ENCODE data around the gene SBF1.
"Not testable (repeated sequence)": the region's sequence is repeated elsewhere in the genome, so short reads cannot be mapped to it uniquely, and the experiment has no call there.

The SBF1 gene

DNA sequence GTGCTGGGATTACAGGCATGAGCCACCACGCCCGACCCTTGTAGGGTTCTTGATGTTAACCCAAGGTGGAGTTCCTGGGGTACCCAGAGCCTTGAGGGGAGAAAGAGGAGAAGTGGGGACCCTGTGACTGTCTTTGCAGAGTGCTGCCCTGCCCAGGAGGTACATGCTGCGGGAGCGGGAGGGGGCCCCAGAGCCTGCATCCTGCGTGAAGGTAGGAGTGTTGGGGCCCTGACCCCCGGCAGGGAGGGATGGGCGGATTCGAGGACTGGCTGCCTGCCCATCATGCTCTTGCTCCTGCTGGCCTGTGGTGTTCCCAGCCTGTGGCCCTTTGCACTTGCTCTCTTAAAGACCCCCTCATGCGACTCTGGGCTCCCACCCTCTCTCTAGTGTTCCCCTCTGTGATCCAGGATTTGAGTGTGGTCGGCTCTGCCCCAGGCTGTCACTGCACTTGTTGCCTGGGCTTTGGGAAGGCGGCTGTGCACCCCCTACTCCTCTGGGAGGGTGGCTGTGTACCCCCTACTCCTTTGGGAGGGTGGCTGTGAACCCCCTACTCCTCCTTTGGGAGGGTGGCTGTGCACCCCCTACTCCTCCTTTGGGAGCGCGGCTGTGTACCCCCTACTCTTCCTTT is 46.1 kb upstream of the SBF1 start:
- TF ChIP-seq CTCF (conservative IDR thresholded peaks at IDR 0.05; ENCODE audit: control insufficient read depth, insufficient read depth, low read depth, low read length) = no peak
- no peak for DNase-seq (ENCODE audit: low read depth)
- H3K4me3 ChIP-seq (ENCODE audit: control insufficient read depth, low read depth, low read length) = no peak overlapping the region

DNA sequence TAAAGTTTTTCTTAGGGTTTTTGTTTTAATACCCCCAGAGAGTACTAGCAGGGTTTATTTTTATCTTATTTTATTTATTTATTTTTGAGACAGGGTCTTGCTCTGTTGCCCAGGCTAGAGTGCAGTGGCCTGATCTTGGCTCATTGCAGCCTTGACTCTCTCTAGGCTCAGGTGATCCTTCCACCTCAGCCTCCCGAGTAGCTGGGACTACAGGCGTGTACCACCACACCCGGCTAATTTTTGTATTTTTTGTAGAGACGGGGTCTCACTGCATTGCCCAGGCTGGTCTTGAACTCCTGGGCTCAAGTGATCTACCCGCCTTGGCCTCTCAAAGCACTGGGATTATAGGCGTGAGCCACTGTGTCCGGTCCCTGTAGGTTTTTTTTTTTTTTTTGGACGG is 45.3 kb upstream of the SBF1 start:
- not testable (repeated sequence) for DNase-seq (ENCODE audit: low read depth)

GRCh38 chr22:50519151-50519550 is 44.3 kb upstream of the SBF1 start:
- DNase-seq (ENCODE audit: low read depth) = no peak
- no peak for TF ChIP-seq CTCF (conservative IDR thresholded peaks at IDR 0.05; ENCODE audit: control insufficient read depth, insufficient read depth, low read depth, low read length)
- no peak overlapping the region for H3K4me3 ChIP-seq (ENCODE audit: control insufficient read depth, low read depth, low read length)

More for the DNA sequence above, 45.3 kb upstream of the SBF1 start:
- not testable (repeated sequence) for H3K4me3 ChIP-seq (ENCODE audit: control insufficient read depth, low read depth, low read length)

DNA sequence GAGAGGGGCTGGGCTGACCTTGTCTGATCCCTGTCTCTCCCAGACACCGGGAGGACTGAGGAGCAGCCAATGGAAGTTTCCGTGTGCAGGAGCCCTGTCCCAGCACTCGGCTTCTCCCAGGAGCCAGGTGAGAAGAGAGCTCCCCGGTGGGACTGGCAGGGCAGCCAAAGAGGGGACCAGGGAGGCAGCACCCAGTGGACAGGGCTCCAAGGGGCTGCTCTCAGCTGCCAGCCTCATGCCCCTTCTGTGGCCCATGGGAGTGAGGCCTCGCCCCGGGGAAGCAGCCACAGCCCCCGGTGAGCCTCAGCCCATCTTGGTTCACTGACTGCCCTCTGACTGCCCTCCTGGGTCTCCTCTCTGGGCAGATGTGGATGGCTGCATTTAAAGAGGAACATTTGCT is 43.8 kb upstream of the SBF1 start:
- H3K4me3 ChIP-seq (ENCODE audit: control insufficient read depth, low read depth, low read length) = no peak overlapping the region
- no peak for DNase-seq (ENCODE audit: low read depth)
- no peak for TF ChIP-seq CTCF (conservative IDR thresholded peaks at IDR 0.05; ENCODE audit: control insufficient read depth, insufficient read depth, low read depth, low read length)

GRCh38 chr22:50517495-50518260 is 42.8 kb upstream of the SBF1 start:
- H3K4me3 ChIP-seq (ENCODE audit: control insufficient read depth, low read depth, low read length) = no peak overlapping the region
- TF ChIP-seq CTCF (conservative IDR thresholded peaks at IDR 0.05; ENCODE audit: control insufficient read depth, insufficient read depth, low read depth, low read length) = no peak
- DNase-seq (ENCODE audit: low read depth) = no peak

DNA sequence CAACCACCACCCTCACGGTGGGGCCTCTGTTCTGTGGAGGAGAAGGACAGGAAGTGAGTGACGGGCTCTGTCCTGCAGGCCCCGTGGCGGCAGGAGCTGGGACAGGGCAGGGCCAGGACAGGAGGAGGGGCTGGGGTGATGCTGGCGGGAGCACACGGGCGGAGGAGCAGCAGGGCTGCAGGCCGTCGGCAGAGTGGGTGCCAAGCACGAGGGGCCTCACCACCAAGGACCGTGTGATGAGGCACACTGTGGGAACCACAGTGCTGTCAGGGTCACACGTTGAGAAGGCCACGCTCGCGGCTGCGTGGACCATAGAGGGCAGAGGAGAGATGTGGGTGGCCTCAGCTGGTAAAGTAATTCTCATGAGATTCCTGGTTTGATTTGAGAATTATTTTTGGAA is 42.1 kb upstream of the SBF1 start:
- no peak overlapping the region for H3K4me3 ChIP-seq (ENCODE audit: control insufficient read depth, low read depth, low read length)
- DNase-seq (ENCODE audit: low read depth) = no peak
- no peak for TF ChIP-seq CTCF (conservative IDR thresholded peaks at IDR 0.05; ENCODE audit: control insufficient read depth, insufficient read depth, low read depth, low read length)

DNA sequence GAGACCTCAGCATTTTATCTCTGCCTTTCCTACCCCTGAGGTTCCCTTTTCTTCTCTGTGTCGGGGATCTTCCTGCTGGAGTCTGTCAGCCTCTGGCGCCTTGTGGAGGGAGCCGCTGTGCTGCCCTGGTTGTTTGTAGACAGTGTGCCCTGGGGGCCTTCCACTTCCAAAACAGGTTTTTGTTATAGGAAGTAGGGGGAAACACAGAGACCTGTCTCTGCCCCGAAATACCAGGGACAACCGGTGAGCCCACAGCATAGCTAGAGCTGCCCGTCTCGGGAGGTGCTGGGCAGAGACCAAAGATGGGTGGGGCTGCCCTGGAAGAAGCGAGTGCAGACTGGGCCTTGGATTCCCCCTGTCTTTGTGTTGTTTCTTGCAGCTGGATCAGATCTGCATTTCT is 41.2 kb upstream of the SBF1 start:
- no peak for DNase-seq (ENCODE audit: low read depth)
- H3K4me3 ChIP-seq (ENCODE audit: control insufficient read depth, low read depth, low read length) = no peak overlapping the region
- no peak for TF ChIP-seq CTCF (conservative IDR thresholded peaks at IDR 0.05; ENCODE audit: control insufficient read depth, insufficient read depth, low read depth, low read length)

Data from fibroblast of mammary gland (primary cell).